IMR-90 (cell line): ENCODE measurements around the gene R3HDM4.

Source experiments
- POLR2A ChIP-seq: IDR thresholded peaks from 2 replicates; pipeline ENCODE4 v1.6.1; 2012; ENCODE audit warnings: mild to moderate bottlenecking, low read depth, low read length
- RFX5 ChIP-seq: IDR thresholded peaks from 2 replicates; pipeline ENCODE4 v1.8.0; 2012; ENCODE audit warnings: low read depth, mild to moderate bottlenecking, low read length, moderate library complexity
- TF ChIP-seq, protein P1 (sequence below): conservative IDR thresholded peaks from 2 replicates; pipeline ENCODE4 v1.5.1; 2012; ENCODE audit warnings: mild to moderate bottlenecking, low read depth, low read length, improper control_type of control experiment

DNA sequence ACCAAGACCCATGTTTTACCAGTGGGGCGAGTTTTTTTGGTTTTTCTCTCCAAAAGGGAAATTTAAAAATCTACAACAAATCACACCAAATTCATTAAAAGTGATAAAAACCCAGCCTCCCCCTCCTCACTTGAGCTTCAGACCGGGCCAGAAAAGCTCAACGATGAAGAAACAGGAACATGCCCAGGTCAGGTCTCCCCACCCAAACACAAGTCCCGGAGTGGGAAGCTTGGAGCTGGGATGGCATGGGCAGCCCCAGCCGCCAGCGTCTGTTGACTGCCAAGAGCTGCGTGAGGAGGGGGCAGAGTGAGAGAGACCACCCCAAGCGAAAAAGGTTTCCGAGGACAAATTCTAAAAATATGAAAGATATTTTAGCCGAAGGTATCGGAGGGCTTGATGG lies 16.0 kb downstream of the R3HDM4 start:
- TF ChIP-seq, protein P1, sequence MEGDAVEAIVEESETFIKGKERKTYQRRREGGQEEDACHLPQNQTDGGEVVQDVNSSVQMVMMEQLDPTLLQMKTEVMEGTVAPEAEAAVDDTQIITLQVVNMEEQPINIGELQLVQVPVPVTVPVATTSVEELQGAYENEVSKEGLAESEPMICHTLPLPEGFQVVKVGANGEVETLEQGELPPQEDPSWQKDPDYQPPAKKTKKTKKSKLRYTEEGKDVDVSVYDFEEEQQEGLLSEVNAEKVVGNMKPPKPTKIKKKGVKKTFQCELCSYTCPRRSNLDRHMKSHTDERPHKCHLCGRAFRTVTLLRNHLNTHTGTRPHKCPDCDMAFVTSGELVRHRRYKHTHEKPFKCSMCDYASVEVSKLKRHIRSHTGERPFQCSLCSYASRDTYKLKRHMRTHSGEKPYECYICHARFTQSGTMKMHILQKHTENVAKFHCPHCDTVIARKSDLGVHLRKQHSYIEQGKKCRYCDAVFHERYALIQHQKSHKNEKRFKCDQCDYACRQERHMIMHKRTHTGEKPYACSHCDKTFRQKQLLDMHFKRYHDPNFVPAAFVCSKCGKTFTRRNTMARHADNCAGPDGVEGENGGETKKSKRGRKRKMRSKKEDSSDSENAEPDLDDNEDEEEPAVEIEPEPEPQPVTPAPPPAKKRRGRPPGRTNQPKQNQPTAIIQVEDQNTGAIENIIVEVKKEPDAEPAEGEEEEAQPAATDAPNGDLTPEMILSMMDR, result no peak
- TF ChIP-seq RFX5 (no peak), POLR2A (no peak)
